NCI-H524 treated with DMSO at 0.1 percent for 48 hours (cell line): ENCODE data around the gene OR51T1.
"Not testable (repeated sequence)": the region's sequence is repeated elsewhere in the genome, so short reads cannot be mapped to it uniquely, and the experiment has no call there.

Source experiments
- DNase-seq: peaks from one replicate; lab custom pipeline; 2025; lab: John Stamatoyannopoulos, UW

Gene OR51T1

DNA sequence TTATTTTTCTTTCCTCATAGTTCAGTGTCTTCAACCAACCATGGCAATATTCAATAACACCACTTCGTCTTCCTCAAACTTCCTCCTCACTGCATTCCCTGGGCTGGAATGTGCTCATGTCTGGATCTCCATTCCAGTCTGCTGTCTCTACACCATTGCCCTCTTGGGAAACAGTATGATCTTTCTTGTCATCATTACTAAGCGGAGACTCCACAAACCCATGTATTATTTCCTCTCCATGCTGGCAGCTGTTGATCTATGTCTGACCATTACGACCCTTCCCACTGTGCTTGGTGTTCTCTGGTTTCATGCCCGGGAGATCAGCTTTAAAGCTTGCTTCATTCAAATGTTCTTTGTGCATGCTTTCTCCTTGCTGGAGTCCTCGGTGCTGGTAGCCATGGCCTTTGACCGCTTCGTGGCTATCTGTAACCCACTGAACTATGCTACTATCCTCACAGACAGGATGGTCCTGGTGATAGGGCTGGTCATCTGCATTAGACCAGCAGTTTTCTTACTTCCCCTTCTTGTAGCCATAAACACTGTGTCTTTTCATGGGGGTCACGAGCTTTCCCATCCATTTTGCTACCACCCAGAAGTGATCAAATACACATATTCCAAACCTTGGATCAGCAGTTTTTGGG lies at the start of gene OR51T1:
TSS of gene OR51T1 (plus strand) at position 41 of the 641 bp plus-strand sequence. CDS start at position 41, 0 bp downstream.
- no peak for DNase-seq

DNA sequence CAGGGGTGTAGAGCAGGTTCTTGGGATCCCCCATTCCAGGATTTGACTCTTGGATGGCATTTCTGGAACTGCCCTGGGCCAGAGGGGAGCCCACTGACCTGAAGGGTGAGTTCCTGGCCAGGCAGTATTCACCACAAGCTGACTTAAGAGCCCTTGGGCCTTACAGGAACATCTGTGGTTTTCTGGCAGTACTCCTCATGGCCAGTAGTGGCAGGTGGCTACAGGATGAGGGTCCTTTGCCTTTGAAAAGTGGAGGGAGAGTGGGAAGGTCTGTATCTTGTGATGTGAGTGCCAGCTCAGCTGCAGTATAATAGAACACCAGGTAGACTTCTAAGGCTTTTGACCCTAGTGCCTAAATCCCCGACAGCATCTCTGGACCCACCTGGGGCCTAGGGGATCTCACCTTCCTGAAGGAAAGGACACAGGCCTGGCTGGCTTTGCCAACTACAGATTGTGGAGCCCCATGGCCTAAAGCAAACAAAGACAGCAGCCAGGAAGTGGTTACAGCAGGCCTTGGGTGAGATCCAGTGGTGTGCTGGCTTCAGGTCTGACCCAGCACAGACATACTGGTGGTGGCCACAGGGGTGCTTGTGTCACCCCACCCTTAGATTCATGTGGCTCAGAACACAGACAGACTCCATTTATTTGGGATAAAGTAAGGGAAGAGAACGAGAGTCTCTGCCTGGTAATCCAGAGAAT lies 41.7 kb upstream of the OR51T1 start:
- DNase-seq = no peak

DNA sequence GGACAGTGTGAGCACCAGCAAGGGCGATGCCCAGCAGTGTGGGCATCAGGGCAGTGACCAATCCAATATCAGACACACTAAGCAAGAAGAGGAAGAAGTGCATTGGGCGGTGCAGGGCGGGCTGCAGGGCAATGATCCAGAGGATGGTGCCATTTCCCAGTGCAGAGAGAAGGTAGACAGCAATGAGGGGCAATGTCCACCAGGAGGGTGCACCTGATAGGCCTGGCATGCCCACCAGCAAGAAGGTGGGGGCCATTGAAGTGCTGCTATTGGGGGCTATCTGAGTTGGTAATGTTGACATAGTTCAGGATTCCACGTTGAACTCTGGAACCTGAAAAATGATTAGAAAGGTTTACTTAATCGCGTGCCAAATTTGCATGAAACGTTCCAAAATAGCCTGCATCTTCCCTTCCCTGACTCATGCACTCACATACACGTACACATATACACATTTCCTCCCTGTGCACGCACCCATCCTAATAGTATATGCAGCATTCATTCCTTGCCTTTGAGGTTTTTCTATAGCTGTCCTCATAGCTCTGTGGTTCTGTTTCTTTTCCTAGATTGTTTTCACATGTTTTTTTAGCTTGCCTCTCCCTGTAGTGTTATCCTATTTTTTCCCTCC lies 32.7 kb upstream of the OR51T1 start, which contains the start of gene OR51S1:
TSS of gene OR51S1 (minus strand) at position 301 of the 625 bp plus-strand sequence. CDS start at position 301, 0 bp downstream.
- no peak for DNase-seq

DNA sequence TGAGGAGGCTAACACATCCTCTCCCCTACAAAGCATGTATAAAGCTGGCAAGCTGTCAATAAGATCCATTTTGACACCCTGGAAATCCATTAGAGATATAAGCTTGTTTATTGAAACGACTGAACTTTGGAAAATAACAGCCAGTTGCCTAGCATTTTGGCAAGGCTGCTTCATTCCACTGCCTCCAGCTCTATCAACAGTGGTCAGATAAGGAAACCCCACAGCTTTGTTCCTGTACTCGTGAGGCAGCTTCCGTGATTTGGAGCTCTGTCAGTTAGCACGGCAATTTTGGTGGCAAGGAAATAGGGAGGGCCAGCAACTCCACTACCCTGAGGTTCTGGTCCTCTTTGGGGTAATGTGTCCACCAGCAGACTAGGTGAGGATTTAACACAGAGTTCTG lies 30.7 kb upstream of the OR51T1 start:
- no peak for DNase-seq

DNA sequence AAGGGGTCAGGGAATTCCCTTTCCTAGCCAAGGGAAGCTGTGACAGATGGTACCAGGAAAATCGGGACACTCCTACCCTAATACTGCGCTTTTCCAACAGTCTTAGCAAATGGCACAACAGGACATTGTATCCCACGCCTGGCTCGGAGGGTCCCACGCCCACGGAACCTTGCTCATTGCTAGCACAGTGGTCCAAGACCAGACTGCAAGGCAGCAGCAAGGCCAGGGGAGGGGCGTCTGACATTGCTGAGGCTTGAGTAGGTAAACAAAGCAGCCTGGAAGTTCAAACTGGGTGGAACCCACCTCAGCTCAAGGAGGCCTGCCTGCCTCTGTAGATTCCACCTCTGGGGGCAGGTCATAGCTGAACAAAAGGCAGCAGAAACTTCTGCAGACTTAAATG lies 27.4 kb upstream of the OR51T1 start:
- DNase-seq = not testable (repeated sequence)

DNA sequence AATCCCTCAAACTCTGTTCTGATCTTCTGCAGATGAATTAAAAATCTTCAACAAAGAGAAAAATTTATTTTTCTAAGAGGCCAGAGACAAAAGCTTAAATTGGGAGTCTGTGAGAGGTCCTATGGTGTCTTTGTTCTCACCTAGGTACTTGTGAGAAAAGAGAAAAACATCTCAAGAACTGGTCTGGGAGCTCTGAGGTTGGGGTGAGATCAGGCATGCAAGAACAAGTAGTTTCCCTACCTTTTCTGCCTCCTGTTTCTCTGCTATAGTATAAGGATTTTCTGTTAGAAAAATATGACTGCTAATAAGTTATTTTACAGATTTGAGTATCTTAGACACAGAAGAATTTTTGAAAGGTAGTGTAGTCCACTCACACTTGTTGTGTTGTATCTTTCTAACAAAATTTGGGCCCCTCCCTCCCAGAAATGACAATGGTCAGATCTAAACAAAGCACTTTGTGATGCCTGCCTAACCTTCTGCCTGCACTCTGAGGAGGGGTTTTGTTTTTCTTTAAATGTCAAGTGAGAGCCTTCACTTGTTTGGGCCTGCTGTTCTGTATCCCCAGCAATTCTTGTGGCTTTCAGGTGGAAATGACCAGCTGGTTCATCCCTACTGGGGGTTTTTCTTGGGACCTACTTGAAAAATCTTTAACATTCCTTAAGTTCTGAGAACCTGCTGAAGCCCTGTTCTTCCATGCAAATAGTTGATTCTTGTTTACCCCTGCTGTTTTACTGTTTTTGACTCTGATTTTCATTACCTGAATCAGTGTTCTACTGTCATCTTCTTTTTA lies 19.1 kb upstream of the OR51T1 start:
- no peak for DNase-seq

DNA sequence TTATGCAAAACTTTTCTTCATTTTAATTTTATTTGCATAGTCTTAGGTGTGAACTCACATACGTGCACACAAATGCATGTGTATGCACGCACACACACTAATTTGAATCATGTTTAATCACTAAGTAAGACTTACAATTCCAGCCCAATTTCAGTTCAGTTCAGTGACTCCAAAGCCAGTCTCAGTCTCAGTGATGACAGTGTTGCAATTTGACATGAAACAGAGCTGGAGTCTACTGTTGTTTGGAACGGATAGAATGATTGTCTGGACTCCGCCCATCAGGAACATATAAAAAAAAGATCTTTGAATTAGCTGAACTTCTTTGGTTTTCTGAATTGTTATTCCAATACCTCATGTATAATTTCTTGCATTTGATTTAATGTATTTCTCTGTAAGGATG lies 17.8 kb upstream of the OR51T1 start:
- no peak for DNase-seq

DNA sequence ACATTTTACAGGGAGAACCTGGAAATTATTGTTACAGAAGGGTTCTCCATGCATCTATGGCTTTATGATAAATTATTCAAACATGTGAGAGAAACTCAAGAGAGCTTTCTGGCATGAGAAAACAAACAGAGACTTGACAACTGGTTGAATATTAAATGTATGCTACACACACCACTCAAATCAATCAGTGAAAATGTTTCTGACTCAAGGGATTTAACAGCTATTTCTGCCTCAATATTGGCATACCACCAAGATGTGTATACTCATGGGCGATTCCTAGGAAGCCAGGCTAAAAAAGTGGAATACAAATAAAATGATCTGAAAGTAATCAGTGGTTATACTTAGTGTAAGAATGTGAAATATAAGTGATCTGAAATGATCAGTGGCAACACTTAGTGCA lies 15.8 kb upstream of the OR51T1 start:
- no peak for DNase-seq

DNA sequence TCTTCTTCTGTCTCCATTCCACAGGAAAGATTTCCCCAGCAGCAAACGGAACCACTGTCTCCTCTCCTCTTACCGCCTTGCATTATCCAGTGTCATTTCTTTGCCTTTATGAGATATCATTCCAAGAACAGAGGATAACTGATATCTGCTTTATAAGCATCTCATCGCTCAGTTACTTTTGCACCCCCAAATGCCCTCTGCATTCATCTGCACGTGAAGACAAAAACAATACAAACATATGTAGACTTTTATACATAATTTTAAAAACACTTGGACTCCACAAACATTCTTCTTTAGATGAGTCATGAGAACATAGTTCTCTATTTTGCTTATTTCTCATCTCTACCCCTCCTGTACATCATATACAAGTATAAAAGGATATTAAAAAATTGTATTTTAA lies 512 bp upstream of the OR51T1 start:
- no peak for DNase-seq

- peak; percentile 58 for DNase-seq
These were observed 843 bp downstream of the OR51T1 start for GRCh38 chr11:4882543-4882942.

DNA sequence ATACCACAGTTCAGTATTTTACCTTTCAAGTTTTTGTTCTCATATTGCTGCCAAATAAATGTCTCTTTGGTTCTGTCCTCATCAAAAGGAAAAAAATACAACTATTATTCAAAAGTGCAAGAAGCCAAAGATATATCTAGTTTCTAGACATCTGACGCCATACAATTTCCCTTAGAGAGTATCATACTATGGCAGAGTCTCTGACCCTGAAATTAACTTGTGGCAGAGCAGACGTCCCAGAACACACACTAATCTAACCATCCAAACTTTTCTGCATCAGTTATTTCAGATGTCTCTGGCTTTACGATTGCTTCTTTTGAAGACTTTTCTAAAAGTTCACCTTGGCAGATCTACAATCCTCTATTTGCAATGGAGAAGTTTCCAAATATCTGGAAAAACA lies 2.7 kb downstream of the OR51T1 start:
- no peak for DNase-seq

- no peak for DNase-seq
These were observed 4.5 kb downstream of the OR51T1 start for GRCh38 chr11:4886186-4886585.

DNA sequence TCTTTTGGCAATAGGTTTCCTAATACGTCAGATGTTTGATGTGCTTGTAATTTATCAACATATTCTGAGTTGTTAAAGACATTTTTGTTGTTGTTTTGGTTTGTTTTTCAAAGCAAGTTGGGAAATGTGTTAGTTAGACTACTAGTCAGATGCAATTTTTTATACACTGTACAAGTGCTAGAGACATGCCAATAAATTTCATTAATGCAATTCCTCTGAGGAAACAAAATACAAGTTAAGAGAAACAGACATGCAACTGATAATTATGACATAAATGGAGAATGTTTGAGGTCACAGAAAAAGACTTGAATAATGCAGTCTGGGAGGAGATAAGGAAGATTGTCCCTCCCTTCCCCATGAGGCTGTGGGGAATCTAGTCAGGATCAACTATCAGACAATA lies 5.9 kb downstream of the OR51T1 start:
- no peak for DNase-seq

GRCh38 chr11:4890279-4890678 lies 8.6 kb downstream of the OR51T1 start:
- DNase-seq = no peak

- no peak for DNase-seq
These were observed 10.4 kb downstream of the OR51T1 start for GRCh38 chr11:4891996-4892640.

- no peak for DNase-seq
These were observed 21.8 kb downstream of the OR51T1 start, which contains the start of gene OR51A7 for GRCh38 chr11:4903484-4903883. OR51A7 (plus strand) TSS chr11:4903783; CDS start chr11:4907370, 3,587 bp downstream.

- no peak for DNase-seq
These were observed 34.9 kb downstream of the OR51T1 start for GRCh38 chr11:4916581-4916980.

DNA sequence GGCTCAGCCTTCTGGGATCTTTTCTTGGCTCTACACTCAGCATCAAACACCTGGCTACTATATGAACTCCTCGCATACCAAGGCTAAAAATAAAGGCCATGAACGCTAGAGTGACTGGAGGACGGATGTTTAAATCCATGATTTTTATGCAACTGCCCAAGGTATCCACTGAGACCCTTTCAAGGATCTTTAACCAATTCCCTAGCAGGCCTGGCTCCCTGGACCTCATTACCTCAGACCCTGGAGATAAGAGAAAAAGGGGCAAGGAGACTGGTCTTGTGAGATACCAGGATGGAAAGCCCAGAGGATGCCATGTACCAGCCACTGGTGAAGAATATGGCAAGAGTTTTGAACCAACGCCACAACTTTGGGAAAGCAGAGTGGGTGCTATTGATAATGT lies 37.5 kb downstream of the OR51T1 start, which contains the start of gene OR51G2:
TSS of gene OR51G2 (minus strand) at position 101 of the 400 bp plus-strand sequence. CDS start 3,687 bp downstream, outside the sequence.
- no peak for DNase-seq

- DNase-seq = no peak
These were observed 40.1 kb downstream of the OR51T1 start for GRCh38 chr11:4921796-4922195.

DNA sequence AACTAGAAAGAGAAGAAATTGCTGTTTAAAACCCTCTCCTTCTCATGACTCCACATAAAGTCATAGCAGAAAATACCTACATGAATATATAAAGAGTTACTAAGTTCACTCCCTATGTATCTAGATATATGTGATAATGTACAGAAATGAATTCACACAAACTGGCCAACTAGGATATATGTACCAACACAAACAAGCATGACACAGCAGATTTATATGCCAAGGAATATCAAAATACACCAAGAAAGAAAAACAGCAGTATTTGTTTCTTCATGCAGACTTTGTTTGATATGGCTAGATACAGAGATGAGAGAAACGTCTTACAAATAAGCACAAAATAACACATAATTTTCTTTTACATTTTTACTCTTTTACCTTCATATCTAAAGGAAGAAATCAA lies 40.6 kb downstream of the OR51T1 start:
- DNase-seq = no peak

- DNase-seq = no peak
These were observed 42.5 kb downstream of the OR51T1 start, which contains the start of gene OR51G1 for GRCh38 chr11:4924239-4924638. OR51G1 (minus strand) TSS chr11:4924339; CDS start chr11:4924339, 0 bp downstream.
